ENCODE results near the gene HAUS6.
"Not testable (repeated sequence)": the region's sequence is repeated elsewhere in the genome, so short reads cannot be mapped to it uniquely, and the experiment has no call there.

The HAUS6 gene

GRCh38 chr9:19023078-19023477 is 79.6 kb downstream of the HAUS6 start:
- H3K27ac ChIP-seq (replicated peaks), result no peak overlapping the region
- DNase-seq (ENCODE audit: low read depth in 1 of 2, low spot score in 1 of 2), result no peak
- H3K27me3 ChIP-seq (ENCODE audit: insufficient read depth, poor library complexity, severe bottlenecking), result no peaks in the 10 kb centered on the region
- no peak overlapping the region for H3K4me3 ChIP-seq (replicated peaks; ENCODE audit: insufficient read depth, low read length)
- TF ChIP-seq CTCF (IDR thresholded peaks at IDR 0.05; ENCODE audit: insufficient read depth, low read length) (no peak), SPI1 (IDR thresholded peaks at IDR 0.05; ENCODE audit: borderline replicate concordance, low read depth) (no peak), REST (IDR thresholded peaks at IDR 0.05; ENCODE audit: insufficient replicate concordance, low read depth) (no peak), GABPA (IDR thresholded peaks at IDR 0.05; ENCODE audit: low read depth) (no peak), POLR2AphosphoS5 (IDR thresholded peaks at IDR 0.05; ENCODE audit: low read depth) (no peak)

- no peak overlapping the region for H3K27ac ChIP-seq (replicated peaks)
- H3K4me3 ChIP-seq (replicated peaks; ENCODE audit: insufficient read depth, low read length), result no peak overlapping the region
- H3K27me3 ChIP-seq (ENCODE audit: insufficient read depth, poor library complexity, severe bottlenecking), result no peaks in the 10 kb centered on the region
- TF ChIP-seq CTCF (IDR thresholded peaks at IDR 0.05; ENCODE audit: insufficient read depth, low read length) (no peak), SPI1 (IDR thresholded peaks at IDR 0.05; ENCODE audit: borderline replicate concordance, low read depth) (no peak), GABPA (IDR thresholded peaks at IDR 0.05; ENCODE audit: low read depth) (no peak), REST (IDR thresholded peaks at IDR 0.05; ENCODE audit: insufficient replicate concordance, low read depth) (no peak), POLR2AphosphoS5 (IDR thresholded peaks at IDR 0.05; ENCODE audit: low read depth) (no peak)
- DNase-seq (ENCODE audit: low read depth in 1 of 2, low spot score in 1 of 2), result no peak
These were observed 80.5 kb downstream of the HAUS6 start for GRCh38 chr9:19022206-19022605.

GRCh38 chr9:19021649-19022048 is 81.1 kb downstream of the HAUS6 start:
- H3K27me3 ChIP-seq (ENCODE audit: insufficient read depth, poor library complexity, severe bottlenecking); H3K4me3 ChIP-seq (replicated peaks; ENCODE audit: insufficient read depth, low read length); H3K27ac ChIP-seq (replicated peaks); DNase-seq (ENCODE audit: low read depth in 1 of 2, low spot score in 1 of 2): not testable (repeated sequence)

- Histone ChIP-seq H3K27me3 (ENCODE audit: insufficient read depth, poor library complexity, severe bottlenecking) (no peaks in the 10 kb centered on the region), H3K27ac (replicated peaks) (no peak overlapping the region), H3K4me3 (replicated peaks; ENCODE audit: insufficient read depth, low read length) (no peak overlapping the region)
- DNase-seq (ENCODE audit: low read depth in 1 of 2, low spot score in 1 of 2), result peak in 1 of 2 experiments; percentile 2
- TF ChIP-seq SPI1 (IDR thresholded peaks at IDR 0.05; ENCODE audit: borderline replicate concordance, low read depth) (peak; percentile 9; the same call in 1 of the 2 replicates), POLR2AphosphoS5 (IDR thresholded peaks at IDR 0.05; ENCODE audit: low read depth) (no peak)
These were observed 81.7 kb downstream of the HAUS6 start for GRCh38 chr9:19020886-19021455.

- TF ChIP-seq CTCF (IDR thresholded peaks at IDR 0.05; ENCODE audit: insufficient read depth, low read length) (no peak), REST (IDR thresholded peaks at IDR 0.05; ENCODE audit: insufficient replicate concordance, low read depth) (no peak), SPI1 (IDR thresholded peaks at IDR 0.05; ENCODE audit: borderline replicate concordance, low read depth) (peak; percentile 59; the same call in 1 of the 2 replicates), GABPA (IDR thresholded peaks at IDR 0.05; ENCODE audit: low read depth) (no peak), POLR2AphosphoS5 (IDR thresholded peaks at IDR 0.05; ENCODE audit: low read depth) (no peak)
- Histone ChIP-seq H3K4me3 (replicated peaks; ENCODE audit: insufficient read depth, low read length) (no peak overlapping the region), H3K27me3 (ENCODE audit: insufficient read depth, poor library complexity, severe bottlenecking) (no peaks in the 10 kb centered on the region), H3K27ac (replicated peaks) (no peak overlapping the region)
- DNase-seq (ENCODE audit: low read depth in 1 of 2, low spot score in 1 of 2), result no peak
These were observed 84.5 kb downstream of the HAUS6 start for GRCh38 chr9:19018201-19018600.
